PFSK-1 (cell line): ENCODE results near the gene HCN4.

Source experiments
- FOXP2 ChIP-seq: optimal IDR thresholded peaks from 2 replicates; pipeline ENCODE3; 2011; ENCODE audit warnings: borderline replicate concordance, control low read depth, inconsistent platforms; ENCODE audit not compliant: insufficient read depth; ENCODE audit errors: extremely low read length, extremely low read depth
- POLR2AphosphoS5 ChIP-seq: IDR thresholded peaks from 2 replicates; pipeline ENCODE4 v1.6.1; 2012; ENCODE audit warnings: low read depth, mild to moderate bottlenecking, control low read depth, low read length, moderate library complexity
- SIN3A ChIP-seq: IDR thresholded peaks from 2 replicates; pipeline ENCODE4 v1.6.1; 2012; ENCODE audit warnings: mild to moderate bottlenecking, low read length, moderate library complexity, borderline replicate concordance; ENCODE audit not compliant: insufficient read depth
- TAF1 ChIP-seq: IDR thresholded peaks from 2 replicates; pipeline ENCODE4 v1.6.1; 2012; ENCODE audit warnings: low read length, control low read depth, borderline replicate concordance; ENCODE audit not compliant: insufficient read depth
- TF ChIP-seq, protein P1 (sequence below), 2 experiments: IDR thresholded peaks; 2 replicates each; pipeline versions ENCODE4 v1.6.1 to v1.8.0; 2011 to 2012; ENCODE audit warnings: low read depth in 2 of 2, low read length in 2 of 2, control low read depth in 1 of 2, inconsistent platforms in 1 of 2, mild to moderate bottlenecking in 1 of 2, moderate library complexity in 1 of 2; ENCODE audit not compliant: insufficient read depth in 1 of 2

Gene HCN4

DNA sequence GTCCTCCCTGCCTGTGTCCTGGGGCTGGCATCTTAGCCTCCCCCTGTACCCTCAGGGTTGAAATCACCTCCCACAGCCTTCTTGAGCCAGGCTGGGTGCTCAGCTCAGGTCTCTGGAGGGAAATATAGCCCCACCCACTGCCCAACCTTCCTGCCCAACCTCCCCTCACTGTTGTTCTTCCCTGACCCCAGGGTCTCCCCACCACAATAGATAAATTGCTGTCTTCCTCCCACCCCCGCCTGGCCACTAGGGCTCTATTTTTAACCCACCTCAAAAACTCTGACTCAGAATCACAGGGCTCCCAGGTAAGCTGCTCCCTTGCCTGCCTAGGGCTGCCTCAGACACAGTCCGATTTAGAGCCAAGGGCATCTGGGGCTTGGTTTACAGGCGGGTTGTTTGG, 15.0 kb downstream of the HCN4 start:
- TF ChIP-seq, protein P1, sequence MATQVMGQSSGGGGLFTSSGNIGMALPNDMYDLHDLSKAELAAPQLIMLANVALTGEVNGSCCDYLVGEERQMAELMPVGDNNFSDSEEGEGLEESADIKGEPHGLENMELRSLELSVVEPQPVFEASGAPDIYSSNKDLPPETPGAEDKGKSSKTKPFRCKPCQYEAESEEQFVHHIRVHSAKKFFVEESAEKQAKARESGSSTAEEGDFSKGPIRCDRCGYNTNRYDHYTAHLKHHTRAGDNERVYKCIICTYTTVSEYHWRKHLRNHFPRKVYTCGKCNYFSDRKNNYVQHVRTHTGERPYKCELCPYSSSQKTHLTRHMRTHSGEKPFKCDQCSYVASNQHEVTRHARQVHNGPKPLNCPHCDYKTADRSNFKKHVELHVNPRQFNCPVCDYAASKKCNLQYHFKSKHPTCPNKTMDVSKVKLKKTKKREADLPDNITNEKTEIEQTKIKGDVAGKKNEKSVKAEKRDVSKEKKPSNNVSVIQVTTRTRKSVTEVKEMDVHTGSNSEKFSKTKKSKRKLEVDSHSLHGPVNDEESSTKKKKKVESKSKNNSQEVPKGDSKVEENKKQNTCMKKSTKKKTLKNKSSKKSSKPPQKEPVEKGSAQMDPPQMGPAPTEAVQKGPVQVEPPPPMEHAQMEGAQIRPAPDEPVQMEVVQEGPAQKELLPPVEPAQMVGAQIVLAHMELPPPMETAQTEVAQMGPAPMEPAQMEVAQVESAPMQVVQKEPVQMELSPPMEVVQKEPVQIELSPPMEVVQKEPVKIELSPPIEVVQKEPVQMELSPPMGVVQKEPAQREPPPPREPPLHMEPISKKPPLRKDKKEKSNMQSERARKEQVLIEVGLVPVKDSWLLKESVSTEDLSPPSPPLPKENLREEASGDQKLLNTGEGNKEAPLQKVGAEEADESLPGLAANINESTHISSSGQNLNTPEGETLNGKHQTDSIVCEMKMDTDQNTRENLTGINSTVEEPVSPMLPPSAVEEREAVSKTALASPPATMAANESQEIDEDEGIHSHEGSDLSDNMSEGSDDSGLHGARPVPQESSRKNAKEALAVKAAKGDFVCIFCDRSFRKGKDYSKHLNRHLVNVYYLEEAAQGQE (IDR thresholded peaks at IDR 0.05; ENCODE audit: insufficient read depth in 1 of 2, low read depth in 2 of 2, low read length in 2 of 2): no peak
- TF ChIP-seq TAF1 (no peak), SIN3A (no peak), POLR2AphosphoS5 (no peak), FOXP2 (no peak)

DNA sequence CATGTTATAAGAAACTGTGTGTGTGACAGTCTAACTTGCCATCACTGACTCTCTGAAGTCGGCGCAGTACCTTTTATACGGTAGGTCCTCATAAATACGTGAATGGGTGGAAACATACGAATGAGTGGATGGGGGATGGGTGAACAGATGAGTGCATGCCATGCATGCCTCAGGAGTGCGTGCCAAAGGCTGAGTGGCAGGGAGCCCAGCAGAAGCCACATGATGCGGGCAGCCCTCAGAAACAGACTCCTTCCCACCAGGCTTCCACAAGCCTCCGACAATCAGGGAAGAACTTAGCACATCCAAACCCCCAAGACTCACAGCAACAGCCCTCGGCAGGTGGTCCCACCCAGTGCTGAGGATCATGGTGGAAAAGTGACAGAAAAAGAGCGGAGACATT, 16.7 kb downstream of the HCN4 start:
- TF ChIP-seq, protein P1 (IDR thresholded peaks at IDR 0.05; ENCODE audit: insufficient read depth in 1 of 2, low read depth in 2 of 2, low read length in 2 of 2): no peak
- TF ChIP-seq FOXP2: no peak
- TF ChIP-seq SIN3A: no peak
- TF ChIP-seq TAF1: no peak
- no peak for TF ChIP-seq POLR2AphosphoS5

DNA sequence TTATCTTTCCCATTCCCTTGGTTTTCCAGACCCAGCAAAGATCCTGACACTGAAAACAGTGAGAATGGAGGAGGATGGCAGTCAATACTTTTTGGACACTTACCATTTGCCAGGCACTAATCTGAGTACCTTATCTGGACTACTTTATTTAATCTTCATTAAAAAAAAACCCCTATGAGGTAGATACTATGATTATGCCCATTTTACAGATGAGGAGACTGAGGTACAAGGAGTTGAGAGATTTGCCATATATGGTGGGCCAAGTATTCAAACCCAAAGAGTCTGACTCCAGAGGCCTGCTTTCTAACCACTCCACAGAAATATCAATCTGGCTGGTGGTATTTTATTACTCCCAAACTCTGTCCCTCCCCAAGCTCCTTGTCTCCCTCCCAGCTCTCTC, 19.6 kb downstream of the HCN4 start:
- no peak for TF ChIP-seq SIN3A
- TF ChIP-seq FOXP2: no peak
- TF ChIP-seq POLR2AphosphoS5: no peak
- no peak for TF ChIP-seq TAF1
- TF ChIP-seq, protein P1 (IDR thresholded peaks at IDR 0.05; ENCODE audit: insufficient read depth in 1 of 2, low read depth in 2 of 2, low read length in 2 of 2): no peak

DNA sequence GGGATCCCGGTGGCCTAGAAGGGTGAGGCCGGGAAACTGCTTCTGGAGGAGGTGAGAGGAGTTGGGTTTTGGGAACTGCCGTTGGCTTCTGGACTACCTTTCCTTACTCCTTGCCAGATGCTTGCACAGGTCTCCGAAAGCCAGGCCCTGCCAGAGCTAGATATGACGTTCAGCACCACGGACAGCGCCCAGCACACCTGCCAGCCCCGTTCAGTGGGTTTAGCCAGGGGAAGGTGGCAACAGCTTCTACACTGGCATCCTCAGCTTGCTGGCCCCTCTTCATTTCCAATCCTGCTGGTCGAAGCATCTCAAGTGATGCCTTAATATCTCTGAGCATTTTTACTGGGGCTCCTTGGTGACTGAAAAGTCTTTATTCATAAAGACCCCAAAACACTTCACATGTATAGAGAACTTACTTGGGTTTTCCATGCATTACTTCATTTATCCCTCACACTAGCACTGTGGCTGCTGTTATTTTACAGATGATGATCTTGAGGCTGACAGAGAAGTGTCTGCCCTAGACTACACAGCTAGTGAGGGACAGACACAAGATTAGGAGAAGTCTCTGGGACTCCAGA, 21.9 kb downstream of the HCN4 start:
- TF ChIP-seq TAF1 (no peak), POLR2AphosphoS5 (no peak), FOXP2 (no peak), SIN3A (no peak)
- TF ChIP-seq, protein P1 (IDR thresholded peaks at IDR 0.05; ENCODE audit: insufficient read depth in 1 of 2, low read depth in 2 of 2, low read length in 2 of 2): peak; percentile 99 to 100

DNA sequence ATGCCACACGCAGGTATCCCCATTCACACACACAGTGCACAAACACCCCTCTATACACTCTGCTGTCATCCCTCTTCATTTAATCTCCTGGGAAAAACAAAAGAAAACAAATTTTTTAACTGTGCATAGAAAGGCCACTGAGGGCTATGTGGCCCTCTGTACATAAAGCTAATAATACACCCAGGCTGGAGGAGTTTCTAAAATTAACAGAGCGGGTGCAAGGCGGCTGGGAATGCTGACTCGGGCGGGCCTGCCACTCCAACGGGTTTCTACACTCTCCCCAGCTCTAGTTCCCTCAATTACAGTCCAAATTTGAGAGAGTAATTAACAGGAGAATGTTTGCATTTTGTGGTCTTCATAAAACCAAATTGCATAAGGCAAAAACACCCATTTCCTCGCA, 23.1 kb downstream of the HCN4 start:
- TF ChIP-seq POLR2AphosphoS5 (no peak), SIN3A (no peak), TAF1 (no peak)
